ENCODE measurements around the gene NEO1.

Gene NEO1

DNA sequence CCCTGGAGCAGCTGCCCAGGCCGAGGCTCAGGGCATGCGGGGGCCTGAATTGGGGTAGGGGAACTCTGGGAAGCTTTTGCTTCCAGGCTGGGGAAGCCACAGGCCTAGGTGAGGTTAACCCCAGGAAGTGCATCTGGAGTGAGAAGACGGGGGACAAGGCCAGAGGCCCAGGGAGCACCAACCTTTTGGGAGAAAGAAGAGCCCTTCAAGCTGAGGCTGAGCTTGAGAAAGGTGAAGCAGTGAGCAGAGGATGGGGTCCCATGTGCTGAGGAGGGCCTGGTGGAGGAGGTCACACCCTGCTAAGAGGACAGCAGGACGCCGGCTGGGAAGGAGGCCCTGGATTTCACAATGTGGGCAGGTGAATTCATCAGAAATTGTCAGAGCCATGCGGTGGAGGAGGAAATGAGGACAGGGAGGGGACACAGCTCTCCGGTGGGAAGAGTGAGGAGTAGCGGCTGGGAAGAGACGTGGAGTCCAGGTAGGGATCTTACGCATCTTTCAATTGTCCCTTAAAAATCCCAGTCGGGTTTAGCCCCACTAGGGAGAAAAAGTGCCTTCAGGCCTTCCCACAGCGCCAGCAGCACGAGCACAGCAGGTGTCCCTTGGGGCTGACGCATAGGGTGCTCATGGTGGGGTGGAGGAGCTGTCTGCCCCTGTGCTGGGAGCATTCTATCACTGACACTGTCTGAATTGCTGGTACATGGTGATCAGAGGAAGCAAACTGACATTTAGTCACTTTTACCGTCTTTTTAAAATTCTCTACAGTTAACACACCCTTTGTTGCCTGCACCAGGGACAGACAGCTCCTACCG, 265.6 kb downstream of the NEO1 start:
- DNase-seq: no peak

DNA sequence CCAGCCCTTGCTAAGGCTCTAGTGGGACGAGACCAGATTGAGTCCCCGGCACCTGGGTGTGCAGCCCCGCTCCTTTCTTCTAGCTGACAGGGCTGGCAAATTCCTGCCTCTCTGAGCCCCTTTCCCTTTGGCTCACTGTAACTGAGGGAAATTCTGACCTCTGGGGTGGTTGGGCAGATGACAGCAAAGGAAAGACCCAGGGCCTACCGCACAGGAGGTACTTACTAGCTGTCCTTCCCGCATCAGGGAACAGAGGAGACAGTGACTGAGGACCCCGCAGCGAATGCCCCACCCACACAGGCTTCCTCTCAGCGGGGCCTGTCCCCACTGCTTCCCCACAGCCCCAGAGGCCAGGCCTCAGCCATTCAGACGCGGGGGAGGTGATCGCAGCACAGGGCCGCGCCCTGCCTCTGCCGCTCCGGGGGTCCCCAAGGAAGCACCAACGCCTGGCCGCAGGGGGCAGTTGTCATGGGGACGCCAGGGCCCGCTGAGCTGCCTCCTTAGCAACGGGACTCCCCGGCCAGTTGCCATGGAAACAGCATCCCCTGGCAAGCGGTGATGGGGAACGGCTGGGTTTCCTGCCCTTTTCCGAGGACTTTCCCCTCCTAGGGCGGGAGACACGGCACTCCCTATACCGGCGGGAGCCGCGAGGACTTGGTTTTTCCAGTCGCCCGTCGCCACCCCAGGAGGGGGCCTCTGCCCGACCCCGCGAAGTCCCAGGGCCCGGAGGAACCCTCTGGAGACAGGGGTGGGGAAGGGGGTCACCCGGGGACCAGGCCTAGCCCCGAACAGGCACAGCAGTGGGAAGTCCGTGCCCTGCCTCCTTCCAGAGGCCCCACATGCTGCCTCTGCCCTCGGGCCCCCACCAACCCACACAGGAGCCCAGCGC, 266.4 kb downstream of the NEO1 start:
- no peak for DNase-seq

DNA sequence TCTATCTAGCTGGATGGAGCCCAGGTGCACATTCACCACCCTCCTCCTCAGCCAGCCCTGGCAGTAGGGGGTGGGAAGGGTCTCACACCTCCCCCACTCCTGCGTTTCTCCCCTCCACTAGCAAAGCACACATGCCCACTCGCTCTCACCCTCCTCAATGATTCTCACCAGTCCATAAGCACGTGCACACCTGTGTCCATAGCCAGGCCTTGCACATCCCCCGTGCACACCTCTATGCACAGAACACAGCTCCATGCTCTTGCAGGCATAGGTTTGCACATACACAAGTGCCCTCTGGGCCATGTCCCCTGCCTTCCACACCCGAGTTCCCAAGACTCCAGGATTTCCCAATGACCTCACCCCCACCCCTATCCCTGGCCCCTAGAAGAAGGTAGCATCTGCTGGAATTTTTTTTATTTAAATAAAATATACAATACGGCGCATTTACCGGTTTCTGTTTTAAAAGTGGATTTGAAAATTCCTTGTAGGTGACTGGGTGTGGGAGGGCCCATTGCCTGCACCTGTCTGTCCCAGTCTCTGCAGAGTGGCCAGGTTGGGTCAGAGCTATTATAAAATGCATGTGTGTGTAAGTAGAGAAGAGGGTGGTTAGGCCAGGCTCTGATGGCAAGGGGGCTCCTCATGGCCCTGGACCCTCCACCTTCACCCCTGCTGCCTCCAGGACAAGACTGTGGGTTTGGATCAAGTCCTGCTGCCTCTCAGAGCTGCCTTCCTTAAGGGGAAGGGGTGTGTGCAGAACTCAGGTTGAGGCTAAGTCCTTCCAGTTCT, 267.4 kb downstream of the NEO1 start:
- DNase-seq: no peak

- no peak for DNase-seq
These were observed 268.4 kb downstream of the NEO1 start for GRCh38 chr15:73320619-73321180.

- no peak for DNase-seq
These were observed 269.5 kb downstream of the NEO1 start for GRCh38 chr15:73321496-73322450.

- DNase-seq: no peak
These were observed 270.6 kb downstream of the NEO1 start for GRCh38 chr15:73322665-73323373.

GRCh38 chr15:73323374-73323955, 271.2 kb downstream of the NEO1 start:
- no peak for DNase-seq

- no peak for DNase-seq
These were observed 271.7 kb downstream of the NEO1 start for GRCh38 chr15:73323956-73324355.

GRCh38 chr15:73324496-73325170, 272.4 kb downstream of the NEO1 start:
- DNase-seq: no peak

GRCh38 chr15:73325191-73325861, 273.1 kb downstream of the NEO1 start:
- peak; percentile 7 for DNase-seq

DNA sequence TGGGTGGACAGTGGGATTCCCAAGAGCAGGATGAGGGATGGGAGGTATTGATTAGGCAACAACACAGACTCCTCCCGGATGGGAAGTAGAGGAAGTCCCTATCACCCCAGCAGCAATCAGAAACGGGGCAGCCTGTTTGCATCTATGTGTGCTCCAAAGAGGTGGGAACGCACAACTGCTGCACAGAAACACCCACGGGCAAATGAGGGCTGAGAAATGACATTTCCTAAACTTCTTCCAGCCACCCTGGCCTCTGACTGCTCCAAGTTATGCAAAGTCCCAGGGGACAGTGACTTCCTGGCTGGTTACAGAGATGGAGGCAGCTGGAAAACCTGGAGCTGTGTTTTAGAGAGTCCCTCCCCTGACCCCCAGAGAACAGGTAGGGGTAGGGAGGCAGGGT, 273.9 kb downstream of the NEO1 start:
- no peak for DNase-seq

DNA sequence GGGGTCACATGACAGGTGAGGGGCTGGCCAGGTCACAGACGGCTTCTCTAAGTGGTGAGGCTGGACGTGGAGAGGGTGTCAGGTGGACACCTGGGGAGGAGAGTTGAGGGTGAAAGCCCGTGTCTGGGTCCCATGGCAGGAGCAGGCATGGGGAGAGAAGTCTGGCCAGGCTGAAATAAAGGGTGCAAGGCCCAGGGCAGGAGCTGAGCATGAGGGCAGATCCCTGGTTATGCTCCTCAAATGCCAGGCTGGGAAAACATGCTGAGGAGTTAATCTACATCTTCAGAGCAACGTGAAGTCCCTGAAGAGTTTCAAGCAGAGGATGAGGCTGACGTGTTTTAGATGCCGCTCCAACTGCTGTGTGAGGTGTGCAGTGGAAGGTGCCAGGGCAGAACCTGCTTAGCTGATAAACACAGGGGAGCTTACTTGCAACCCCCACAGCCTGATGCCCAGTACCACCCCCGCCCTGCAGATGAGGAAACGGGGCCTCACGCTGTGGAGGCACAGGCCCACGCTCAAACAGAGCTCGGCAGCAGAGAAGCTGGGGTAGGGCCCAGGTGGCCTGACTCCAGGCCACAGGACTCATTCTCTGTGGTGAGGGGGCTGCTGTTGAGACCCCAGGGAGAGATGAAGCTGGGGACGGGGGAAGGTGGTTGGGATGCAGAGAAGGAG, 276.0 kb downstream of the NEO1 start:
- no peak for DNase-seq

GRCh38 chr15:73328981-73329380, 276.7 kb downstream of the NEO1 start:
- no peak for DNase-seq

GRCh38 chr15:73329501-73330200, 277.4 kb downstream of the NEO1 start:
- no peak for DNase-seq

GRCh38 chr15:73330206-73331051, 278.2 kb downstream of the NEO1 start:
- DNase-seq: no peak

DNA sequence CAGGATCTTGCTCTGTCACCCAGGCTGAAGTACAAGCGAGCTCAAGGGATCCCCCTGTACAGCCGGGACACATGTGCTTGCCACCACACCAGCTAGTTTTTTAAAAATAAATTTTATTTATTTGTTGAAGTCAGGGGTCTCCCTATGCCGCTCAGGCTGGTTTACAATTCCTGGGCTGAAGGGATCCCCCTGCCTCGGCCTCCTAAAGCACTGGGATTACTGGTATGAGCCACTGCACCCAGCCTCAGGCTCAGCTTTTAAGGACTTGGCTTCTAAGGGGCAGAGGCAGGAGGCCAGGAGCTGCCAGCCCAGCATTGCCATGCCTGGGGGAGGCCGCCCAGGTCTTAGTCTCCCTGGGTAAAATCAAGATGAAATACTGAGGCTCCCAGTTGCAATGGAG, 279.2 kb downstream of the NEO1 start:
- DNase-seq: no peak
